Neural progenitor cell (in vitro differentiated cells): ENCODE results near the gene ETFA. TPM values are rescaled to one million over a fixed set of nuclear protein-coding genes. Genes with fewer than 3 reads are reported as not detected.

Experiments used
- DNase-seq: peaks from one replicate; pipeline ENCODE4 v3.0.0-alpha.2; 2016; ENCODE audit warnings: low spot score
- H2AFZ ChIP-seq: fragments of 200-600 bp; sonication (generic); replicated peaks from 2 replicates; pipeline ENCODE4 v1.6.1; 2016; ENCODE audit warnings: antibody characterized with exemption
- H3F3A ChIP-seq: fragments of 200-600 bp; sonication (generic); 2 replicates; pipeline ENCODE4 v1.6.1; 2016; ENCODE audit warnings: antibody characterized with exemption, low read depth
- H3K27ac ChIP-seq: fragments of 200-600 bp; sonication (generic); 2 replicates; pipeline ENCODE4 v1.5.1; 2016; ENCODE audit warnings: mild to moderate bottlenecking
- H3K27me3 ChIP-seq: fragments of 200-600 bp; sonication (generic); 2 replicates; pipeline ENCODE4 v1.6.1; 2016; ENCODE audit warnings: mild to moderate bottlenecking, moderate library complexity
- H3K36me3 ChIP-seq: fragments of 200-600 bp; sonication (generic); 2 replicates; pipeline ENCODE4 v1.5.1; 2016
- H3K4me1 ChIP-seq: fragments of 200-600 bp; sonication (generic); 2 replicates; pipeline ENCODE4 v1.6.1; 2016; ENCODE audit warnings: mixed run types
- H3K4me2 ChIP-seq: fragments of 200-600 bp; sonication (generic); 2 replicates; pipeline ENCODE4 v1.6.1; 2016
- H3K4me3 ChIP-seq: fragments of 200-600 bp; sonication (generic); 2 replicates; pipeline ENCODE4 v1.5.1; 2016
- H3K79me2 ChIP-seq: fragments of 200-600 bp; sonication (generic); 2 replicates; pipeline ENCODE4 v1.6.1; 2016; ENCODE audit warnings: low read depth
- H3K9ac ChIP-seq: fragments of 200-600 bp; sonication (generic); 2 replicates; pipeline ENCODE4 v1.6.1; 2016
- H3K9me3 ChIP-seq: fragments of 200-600 bp; sonication (generic); 2 replicates; pipeline ENCODE4 v1.5.1; 2016; ENCODE audit warnings: low read depth
- H4K20me1 ChIP-seq: fragments of 200-600 bp; sonication (generic); 2 replicates; pipeline ENCODE4 v1.6.1; 2016; ENCODE audit warnings: low read depth
- H3K27ac Mint-ChIP-seq: 3 replicates; pipeline ENCODE4 v1.8.0; 2021; ENCODE audit warnings: mixed read lengths
- H3K27me3 Mint-ChIP-seq: 2 replicates; pipeline ENCODE4 v1.8.0; 2022; ENCODE audit warnings: low read depth, mild to moderate bottlenecking, inconsistent platforms, moderate library complexity, mixed read lengths; ENCODE audit not compliant: insufficient read depth
- H3K36me3 Mint-ChIP-seq: 3 replicates; pipeline ENCODE4 v1.8.0; 2021; ENCODE audit warnings: mixed read lengths
- H3K4me1 Mint-ChIP-seq: 3 replicates; pipeline ENCODE4 v1.8.0; 2021; ENCODE audit warnings: mixed read lengths
- H3K4me3 Mint-ChIP-seq: 3 replicates; pipeline ENCODE4 v1.8.0; 2021; ENCODE audit warnings: mild to moderate bottlenecking, moderate library complexity, mixed read lengths
- H3K9me3 Mint-ChIP-seq: 3 replicates; pipeline ENCODE4 v1.8.0; 2020; ENCODE audit warnings: mixed read lengths
- EZH2 ChIP-seq: fragments of 200-600 bp; sonication (generic); IDR thresholded peaks from 2 replicates; pipeline ENCODE4 v1.6.1; 2017; ENCODE audit warnings: antibody characterized with exemption, mild to moderate bottlenecking, moderate library complexity
- EZH2phosphoT487 ChIP-seq: fragments of 200-600 bp; sonication (generic); IDR thresholded peaks from 2 replicates; pipeline ENCODE4 v1.6.1; 2017; ENCODE audit warnings: antibody characterized with exemption
- total RNA-seq: library from RNA; depleted of rRNA; stranded (reverse); fragments of >200 nt; gene quantifications from 2 replicates; pipeline ENCODE4 v1.2.3, GENCODE V29; 2015; ENCODE audit warnings: low replicate concordance
- TF ChIP-seq, protein P1 (sequence below): fragments of 200-600 bp; sonication (generic); IDR thresholded peaks from 2 replicates; pipeline ENCODE4 v1.5.1; 2017; ENCODE audit warnings: antibody characterized with exemption, mild to moderate bottlenecking

Gene ETFA
- total RNA-seq, 1 donor from 2014 or later: 99.3 TPM

DNA sequence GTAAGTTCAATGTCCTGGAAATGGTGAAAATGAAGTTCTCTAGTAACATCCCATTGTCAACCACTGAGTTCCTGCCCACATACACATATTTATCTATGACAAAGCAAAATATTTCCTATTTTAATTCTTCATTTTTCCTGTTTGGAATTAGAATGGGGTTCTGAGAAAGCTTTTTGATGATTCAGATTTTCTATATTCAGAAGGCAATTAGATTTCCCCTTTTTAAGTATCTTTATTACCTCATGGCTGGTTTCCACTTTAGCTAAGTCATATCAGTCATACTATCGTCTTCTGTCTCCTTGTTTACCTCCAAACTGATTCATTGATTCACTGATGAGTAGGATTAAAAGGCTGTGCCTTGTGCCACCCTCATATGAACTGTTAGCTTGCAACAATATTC is 17.9 kb downstream of the ETFA start:
- Mint-ChIP-seq H3K36me3 (peaks cover 9% of the 10 kb centered on the region), H3K4me3 (no peak overlapping the region), H3K27ac (no peak overlapping the region), H3K9me3 (no peaks in the 10 kb centered on the region), H3K4me1 (no peaks in the 10 kb centered on the region), H3K27me3 (peaks cover 2% of the 10 kb centered on the region)
- H2AFZ ChIP-seq: no peak overlapping the region
- no peaks in the 10 kb centered on the region for H3K4me1 ChIP-seq
- H3K9ac ChIP-seq: no peak overlapping the region
- no peaks in the 10 kb centered on the region for H3K27me3 ChIP-seq
- no peak overlapping the region for H3K27ac ChIP-seq
- no peaks in the 10 kb centered on the region for H3K9me3 ChIP-seq
- H3K79me2 ChIP-seq: peaks cover 47% of the 10 kb centered on the region
- no peaks in the 10 kb centered on the region for H4K20me1 ChIP-seq
- H3K4me3 ChIP-seq: no peak overlapping the region
- H3F3A ChIP-seq: no peaks in the 10 kb centered on the region
- no peak for DNase-seq
- no peak overlapping the region for H3K4me2 ChIP-seq
- TF ChIP-seq EZH2phosphoT487: no peak
- TF ChIP-seq, protein P1, sequence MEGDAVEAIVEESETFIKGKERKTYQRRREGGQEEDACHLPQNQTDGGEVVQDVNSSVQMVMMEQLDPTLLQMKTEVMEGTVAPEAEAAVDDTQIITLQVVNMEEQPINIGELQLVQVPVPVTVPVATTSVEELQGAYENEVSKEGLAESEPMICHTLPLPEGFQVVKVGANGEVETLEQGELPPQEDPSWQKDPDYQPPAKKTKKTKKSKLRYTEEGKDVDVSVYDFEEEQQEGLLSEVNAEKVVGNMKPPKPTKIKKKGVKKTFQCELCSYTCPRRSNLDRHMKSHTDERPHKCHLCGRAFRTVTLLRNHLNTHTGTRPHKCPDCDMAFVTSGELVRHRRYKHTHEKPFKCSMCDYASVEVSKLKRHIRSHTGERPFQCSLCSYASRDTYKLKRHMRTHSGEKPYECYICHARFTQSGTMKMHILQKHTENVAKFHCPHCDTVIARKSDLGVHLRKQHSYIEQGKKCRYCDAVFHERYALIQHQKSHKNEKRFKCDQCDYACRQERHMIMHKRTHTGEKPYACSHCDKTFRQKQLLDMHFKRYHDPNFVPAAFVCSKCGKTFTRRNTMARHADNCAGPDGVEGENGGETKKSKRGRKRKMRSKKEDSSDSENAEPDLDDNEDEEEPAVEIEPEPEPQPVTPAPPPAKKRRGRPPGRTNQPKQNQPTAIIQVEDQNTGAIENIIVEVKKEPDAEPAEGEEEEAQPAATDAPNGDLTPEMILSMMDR: no peak
- TF ChIP-seq EZH2: no peak
- no peaks in the 10 kb centered on the region for H3K36me3 ChIP-seq

GRCh38 chr15:76289582-76289981 is 21.7 kb downstream of the ETFA start:
- Histone ChIP-seq H3K4me1 (no peaks in the 10 kb centered on the region), H4K20me1 (no peaks in the 10 kb centered on the region), H3K4me3 (no peak overlapping the region), H3K4me2 (no peak overlapping the region), H3K27ac (no peak overlapping the region), H3K9ac (no peak overlapping the region), H3K79me2 (peaks cover 14% of the 10 kb centered on the region), H3K27me3 (no peaks in the 10 kb centered on the region), H2AFZ (no peak overlapping the region), H3F3A (no peaks in the 10 kb centered on the region), H3K36me3 (peaks cover 3% of the 10 kb centered on the region), H3K9me3 (no peaks in the 10 kb centered on the region)
- Mint-ChIP-seq H3K27ac (no peak overlapping the region), H3K9me3 (no peaks in the 10 kb centered on the region), H3K27me3 (peaks cover 2% of the 10 kb centered on the region), H3K36me3 (peaks cover 12% of the 10 kb centered on the region), H3K4me1 (no peaks in the 10 kb centered on the region), H3K4me3 (no peak overlapping the region)
- DNase-seq: no peak
- TF ChIP-seq, protein P1: no peak
- TF ChIP-seq EZH2: no peak
- no peak for TF ChIP-seq EZH2phosphoT487

DNA sequence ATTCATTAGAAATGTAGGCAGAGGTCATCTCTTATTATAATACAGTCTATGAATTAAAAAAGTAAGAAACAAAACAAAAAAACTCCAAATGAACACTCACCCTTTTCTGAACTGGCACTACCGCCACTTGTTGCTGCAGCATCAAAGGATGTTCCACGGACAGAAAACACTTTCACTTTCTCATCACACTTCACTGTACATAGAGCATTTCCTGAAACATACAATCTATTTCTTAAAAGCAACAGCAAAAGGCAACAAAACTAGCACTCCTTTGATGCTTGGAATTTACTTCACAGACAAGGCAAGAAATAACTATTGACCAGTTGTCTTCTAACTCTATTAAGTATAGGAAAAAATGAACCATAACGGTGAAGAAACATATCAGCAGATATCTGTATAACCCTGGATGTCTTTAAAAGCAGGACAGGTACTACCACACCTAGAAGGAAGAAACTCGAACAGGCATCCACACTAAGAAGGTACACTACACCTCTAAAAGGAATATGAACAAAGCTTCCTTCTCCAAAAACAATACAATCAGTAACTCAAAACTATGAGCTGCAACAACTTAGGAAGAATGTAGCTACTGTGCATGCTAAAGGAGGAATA is 24.9 kb downstream of the ETFA start:
- Histone ChIP-seq H4K20me1 (no peaks in the 10 kb centered on the region), H3F3A (no peaks in the 10 kb centered on the region), H2AFZ (no peak overlapping the region), H3K9ac (no peak overlapping the region), H3K79me2 (no peaks in the 10 kb centered on the region), H3K9me3 (no peaks in the 10 kb centered on the region), H3K27me3 (no peaks in the 10 kb centered on the region), H3K4me1 (no peaks in the 10 kb centered on the region), H3K36me3 (peaks cover 3% of the 10 kb centered on the region), H3K4me2 (no peak overlapping the region), H3K27ac (no peak overlapping the region), H3K4me3 (no peak overlapping the region)
- TF ChIP-seq EZH2phosphoT487 (no peak), EZH2 (no peak)
- TF ChIP-seq, protein P1: no peak
- H3K27me3 Mint-ChIP-seq: peaks cover 2% of the 10 kb centered on the region
- no peaks in the 10 kb centered on the region for H3K9me3 Mint-ChIP-seq
- no peaks in the 10 kb centered on the region for H3K4me1 Mint-ChIP-seq
- DNase-seq: no peak
- H3K36me3 Mint-ChIP-seq: peaks cover 14% of the 10 kb centered on the region
- H3K27ac Mint-ChIP-seq: no peak overlapping the region
- no peak overlapping the region for H3K4me3 Mint-ChIP-seq
